ENCODE measurements around the gene IGFBP6.

Gene IGFBP6

DNA sequence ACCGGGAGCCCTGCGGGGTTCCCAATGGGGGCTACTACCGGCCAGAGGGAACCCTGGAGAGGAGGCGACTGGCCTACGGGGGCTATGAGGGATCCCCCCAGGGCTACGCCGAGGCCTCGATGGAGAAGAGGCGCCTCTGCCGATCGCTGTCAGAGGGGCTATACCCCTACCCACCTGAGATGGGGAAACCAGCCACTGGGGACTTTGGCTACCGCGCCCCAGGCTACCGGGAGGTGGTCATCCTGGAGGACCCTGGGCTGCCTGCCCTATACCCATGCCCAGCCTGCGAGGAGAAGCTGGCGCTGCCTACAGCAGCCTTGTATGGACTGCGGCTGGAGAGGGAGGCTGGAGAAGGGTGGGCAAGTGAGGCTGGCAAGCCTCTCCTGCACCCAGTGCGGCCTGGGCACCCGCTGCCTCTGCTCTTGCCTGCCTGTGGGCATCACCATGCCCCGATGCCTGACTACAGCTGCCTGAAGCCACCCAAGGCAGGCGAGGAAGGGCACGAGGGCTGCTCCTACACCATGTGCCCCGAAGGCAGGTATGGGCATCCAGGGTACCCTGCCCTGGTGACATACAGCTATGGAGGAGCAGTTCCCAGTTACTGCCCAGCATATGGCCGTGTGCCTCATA, 37.9 kb upstream of the IGFBP6 start:
- no peak for DNase-seq (ENCODE audit: low spot score)

DNA sequence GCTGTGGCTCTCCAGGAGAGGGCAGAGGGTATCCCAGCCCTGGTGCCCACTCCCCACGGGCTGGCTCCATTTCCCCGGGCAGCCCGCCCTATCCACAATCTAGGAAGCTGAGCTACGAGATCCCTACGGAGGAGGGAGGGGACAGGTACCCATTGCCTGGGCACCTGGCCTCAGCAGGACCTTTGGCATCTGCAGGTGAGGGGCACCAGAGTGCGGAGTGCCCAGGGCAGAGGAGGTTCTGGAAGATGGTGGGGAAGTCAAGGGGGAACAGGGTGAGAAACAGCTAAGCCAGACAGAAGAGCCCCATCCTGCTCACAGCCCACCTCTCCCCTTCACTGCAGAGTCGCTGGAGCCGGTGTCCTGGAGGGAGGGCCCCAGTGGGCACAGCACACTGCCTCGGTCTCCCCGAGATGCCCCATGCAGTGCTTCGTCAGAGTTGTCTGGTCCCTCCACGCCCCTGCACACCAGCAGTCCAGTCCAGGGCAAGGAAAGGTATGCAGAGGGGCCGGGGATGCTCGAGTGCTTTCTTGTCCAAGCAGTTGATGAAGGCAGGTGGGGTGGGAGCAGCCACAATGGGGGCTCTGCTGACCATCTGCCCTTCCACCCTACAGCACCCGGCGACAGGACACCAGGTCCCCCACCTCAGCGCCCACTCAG, 37.3 kb upstream of the IGFBP6 start:
- DNase-seq (ENCODE audit: low spot score), result no peak

DNA sequence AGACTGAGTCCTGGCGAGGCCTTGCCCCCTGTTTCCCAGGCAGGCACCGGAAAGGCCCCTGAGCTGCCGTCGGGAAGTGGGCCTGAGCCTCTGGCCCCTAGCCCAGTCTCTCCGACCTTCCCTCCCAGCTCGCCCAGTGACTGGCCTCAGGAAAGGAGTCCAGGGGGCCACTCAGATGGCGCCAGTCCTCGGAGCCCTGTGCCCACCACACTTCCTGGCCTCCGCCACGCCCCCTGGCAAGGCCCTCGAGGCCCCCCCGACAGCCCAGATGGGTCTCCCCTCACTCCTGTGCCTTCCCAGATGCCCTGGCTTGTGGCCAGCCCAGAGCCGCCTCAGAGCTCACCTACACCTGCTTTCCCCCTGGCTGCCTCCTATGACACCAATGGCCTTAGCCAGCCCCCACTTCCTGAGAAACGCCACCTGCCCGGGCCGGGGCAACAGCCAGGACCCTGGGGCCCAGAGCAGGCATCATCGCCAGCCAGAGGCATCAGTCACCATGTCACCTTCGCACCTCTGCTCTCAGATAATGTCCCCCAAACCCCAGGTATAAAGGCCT, 36.7 kb upstream of the IGFBP6 start:
- no peak for DNase-seq (ENCODE audit: low spot score)

DNA sequence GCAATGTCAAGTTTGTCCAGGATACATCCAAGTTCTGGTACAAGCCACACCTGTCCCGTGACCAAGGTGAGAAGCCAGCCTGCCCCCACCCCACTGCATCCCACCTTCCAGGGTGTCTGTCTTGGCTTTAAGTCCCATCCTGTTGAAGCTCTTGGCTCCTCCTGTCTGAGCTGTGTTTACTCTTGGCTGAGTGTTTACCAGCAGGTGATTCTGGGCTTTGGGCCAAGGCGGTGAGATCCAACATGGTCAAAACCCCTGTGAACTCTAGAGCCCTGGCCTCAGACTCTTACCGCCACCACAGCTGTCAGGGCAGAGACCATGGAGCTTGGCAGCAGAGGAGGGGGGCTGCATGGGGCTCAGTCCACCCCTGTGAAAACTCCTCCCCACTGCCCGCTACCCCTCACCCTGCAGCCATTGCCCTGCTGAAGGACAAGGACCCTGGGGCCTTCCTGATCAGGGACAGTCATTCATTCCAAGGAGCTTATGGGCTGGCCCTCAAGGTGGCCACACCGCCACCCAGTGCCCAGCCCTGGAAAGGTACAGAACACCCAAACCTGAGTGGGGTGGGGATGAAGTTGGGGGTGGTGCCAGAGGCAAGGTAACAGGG, 36.0 kb upstream of the IGFBP6 start:
- no peak for DNase-seq (ENCODE audit: low spot score)

DNA sequence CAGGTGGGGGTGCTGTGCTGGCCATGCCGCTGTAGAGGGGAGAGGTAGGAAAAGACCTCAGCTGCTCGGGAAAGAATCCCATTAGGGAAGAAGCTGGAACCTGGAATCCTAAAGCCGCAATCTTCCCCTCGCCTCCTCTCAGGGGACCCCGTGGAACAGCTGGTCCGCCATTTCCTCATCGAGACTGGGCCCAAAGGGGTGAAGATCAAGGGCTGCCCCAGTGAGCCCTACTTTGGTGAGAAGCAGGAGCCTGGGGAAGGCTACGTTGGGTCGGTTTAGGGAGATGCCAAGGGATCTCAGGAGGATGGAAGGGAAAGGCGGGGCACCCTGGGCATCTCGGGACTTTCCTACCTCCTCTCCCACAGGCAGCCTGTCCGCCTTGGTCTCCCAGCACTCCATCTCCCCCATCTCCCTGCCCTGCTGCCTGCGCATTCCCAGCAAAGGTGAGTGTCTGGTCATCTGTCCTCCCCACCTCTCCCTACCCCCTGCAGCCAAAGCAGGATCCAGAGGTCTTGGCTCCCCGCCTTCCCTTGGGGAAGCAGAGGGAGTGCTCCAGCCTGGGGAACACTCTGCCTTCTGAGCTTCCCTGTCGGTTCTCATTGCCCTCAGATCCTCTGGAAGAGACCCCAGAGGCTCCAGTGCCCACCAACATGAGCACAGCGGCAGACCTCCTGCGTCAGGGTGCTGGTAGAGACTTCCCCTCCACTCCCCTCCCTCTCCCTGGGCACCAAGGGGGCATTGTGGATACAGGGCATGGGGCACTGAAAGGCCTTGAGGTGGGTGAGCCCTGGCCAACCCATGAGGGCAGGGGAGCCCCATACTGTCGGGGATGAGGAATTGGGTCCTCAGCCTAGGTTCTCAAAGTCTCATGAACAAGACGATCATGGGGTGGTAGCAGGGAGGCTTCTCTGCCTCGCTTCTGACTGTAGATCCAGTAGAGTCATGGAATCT, 35.2 kb upstream of the IGFBP6 start:
- DNase-seq (ENCODE audit: low spot score), result no peak

DNA sequence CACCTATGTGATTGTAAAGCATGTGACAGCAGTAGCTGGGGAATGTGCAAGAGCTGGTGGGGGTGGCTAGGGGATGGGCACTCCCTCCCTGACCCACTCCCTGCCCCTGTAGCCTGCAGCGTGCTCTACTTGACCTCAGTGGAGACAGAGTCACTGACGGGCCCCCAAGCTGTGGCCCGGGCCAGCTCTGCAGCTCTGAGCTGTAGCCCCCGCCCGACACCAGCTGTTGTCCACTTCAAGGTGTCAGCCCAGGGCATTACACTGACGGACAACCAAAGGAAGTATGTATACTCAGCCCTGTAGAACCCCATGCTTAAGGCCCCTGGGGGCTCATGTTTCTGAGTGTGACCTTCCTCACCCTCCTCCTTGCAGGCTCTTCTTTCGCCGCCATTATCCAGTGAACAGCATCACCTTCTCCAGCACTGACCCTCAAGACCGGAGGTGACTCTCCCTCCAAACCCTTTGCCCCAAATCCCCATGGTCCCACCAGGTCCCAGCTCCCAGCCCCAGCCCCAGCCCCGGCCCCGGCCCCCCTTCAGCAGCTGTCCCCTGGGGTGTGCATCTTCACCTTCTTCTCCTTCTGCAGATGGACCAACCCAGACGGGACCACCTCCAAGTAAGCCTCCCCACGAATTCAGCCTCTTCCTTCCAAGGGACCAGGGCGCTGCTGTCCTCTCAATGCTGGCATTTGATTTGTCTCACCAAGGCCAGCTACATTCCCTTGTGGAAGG, 34.3 kb upstream of the IGFBP6 start:
- DNase-seq (ENCODE audit: low spot score), result no peak

DNA sequence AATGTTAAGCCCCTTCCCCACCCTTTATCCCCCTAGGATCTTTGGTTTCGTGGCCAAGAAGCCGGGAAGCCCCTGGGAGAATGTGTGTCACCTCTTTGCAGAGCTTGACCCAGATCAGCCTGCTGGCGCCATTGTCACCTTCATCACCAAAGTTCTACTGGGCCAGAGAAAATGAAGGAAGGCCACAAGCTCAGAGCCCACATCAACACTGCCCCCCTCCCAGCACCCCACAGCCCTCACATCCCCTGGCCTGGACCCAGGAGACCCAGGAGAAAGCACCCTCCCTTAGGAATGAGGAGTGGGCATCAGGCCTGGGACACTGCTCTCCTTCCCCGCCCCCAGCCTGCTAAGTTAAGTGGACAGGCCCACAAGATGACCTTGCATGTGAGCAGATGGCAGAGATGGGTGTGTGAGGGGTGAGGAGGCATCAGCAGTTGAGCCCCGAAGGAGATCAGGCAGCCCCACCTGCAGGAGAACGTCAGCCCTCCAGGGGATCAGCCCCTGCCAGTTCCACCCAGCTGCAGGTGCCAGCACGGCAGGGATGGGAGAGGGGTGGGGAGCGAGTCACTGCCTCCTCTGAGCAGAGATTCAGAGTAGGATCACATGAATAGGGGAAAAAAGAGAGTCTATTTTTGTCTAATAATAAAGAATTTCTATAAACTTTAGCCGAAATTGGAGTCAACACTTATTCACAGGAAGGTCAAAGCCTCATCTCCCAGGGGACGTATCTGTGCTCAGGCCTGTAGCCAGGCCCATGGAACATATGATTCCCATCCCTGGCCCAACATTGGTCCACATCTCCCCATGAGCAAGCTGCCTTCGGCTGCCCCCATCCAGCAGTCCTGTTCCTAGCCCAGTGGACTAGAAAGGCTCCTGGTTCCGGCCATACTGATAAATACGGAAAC, 33.5 kb upstream of the IGFBP6 start:
- DNase-seq (ENCODE audit: low spot score), result no peak

DNA sequence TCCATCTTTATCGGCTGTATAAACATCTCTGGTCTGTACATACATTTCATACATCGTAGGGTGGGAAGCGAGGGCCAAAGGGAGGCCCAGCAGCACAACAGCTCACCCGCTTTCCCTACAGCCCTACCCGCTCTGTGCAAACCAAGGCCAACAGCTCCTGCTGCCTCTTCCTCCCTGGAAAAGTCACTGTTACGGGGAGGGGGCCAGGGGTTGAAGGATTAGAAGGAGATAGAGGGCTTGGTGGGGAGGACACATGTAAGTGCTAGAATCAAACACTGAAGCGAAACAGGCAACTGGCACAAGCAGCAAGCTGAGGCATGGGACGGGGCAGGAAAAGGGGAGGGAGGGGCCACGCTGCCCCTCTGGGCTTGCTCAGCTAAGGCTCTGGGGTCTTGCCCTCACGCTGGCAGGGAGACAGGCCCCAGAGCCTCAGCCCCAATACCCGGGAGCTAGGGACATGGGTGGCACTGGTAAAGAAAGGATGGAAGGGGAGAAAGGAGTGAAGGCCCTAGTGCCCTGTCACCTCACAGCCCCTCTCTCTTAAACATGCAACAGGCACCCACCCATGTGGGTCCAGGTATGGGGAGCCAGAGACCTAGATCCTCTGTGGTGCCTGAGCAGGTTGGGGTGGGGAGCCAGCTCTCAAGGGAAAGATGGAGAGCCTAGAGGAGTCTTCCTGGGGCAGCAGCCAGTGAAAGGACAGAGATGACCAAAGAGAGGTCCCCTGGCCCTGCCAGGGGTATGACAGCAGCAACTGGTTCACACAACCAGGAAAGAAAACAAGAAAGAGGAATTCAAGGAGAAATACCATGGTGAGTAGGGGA, 32.6 kb upstream of the IGFBP6 start:
- no peak for DNase-seq (ENCODE audit: low spot score)

DNA sequence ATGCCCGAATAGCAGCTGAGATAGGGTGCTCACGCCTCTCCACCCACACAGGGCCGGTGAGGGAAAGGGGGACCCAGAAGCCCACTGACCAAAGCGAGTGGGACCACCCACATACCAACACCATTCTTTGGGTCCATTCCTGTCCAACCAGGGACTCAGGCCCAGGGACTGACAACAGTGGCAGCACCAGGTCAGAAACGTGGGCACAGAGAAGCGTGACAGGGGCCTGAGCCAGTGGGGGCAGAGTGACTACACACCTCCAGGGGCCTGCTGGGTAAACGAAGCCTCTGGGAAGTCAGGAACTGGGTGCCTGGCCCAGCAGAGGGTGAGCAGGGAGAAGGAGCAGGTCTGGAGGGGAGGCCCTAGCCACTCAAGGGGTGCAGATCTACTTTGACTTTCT, 32.0 kb upstream of the IGFBP6 start:
- DNase-seq (ENCODE audit: low spot score), result no peak

DNA sequence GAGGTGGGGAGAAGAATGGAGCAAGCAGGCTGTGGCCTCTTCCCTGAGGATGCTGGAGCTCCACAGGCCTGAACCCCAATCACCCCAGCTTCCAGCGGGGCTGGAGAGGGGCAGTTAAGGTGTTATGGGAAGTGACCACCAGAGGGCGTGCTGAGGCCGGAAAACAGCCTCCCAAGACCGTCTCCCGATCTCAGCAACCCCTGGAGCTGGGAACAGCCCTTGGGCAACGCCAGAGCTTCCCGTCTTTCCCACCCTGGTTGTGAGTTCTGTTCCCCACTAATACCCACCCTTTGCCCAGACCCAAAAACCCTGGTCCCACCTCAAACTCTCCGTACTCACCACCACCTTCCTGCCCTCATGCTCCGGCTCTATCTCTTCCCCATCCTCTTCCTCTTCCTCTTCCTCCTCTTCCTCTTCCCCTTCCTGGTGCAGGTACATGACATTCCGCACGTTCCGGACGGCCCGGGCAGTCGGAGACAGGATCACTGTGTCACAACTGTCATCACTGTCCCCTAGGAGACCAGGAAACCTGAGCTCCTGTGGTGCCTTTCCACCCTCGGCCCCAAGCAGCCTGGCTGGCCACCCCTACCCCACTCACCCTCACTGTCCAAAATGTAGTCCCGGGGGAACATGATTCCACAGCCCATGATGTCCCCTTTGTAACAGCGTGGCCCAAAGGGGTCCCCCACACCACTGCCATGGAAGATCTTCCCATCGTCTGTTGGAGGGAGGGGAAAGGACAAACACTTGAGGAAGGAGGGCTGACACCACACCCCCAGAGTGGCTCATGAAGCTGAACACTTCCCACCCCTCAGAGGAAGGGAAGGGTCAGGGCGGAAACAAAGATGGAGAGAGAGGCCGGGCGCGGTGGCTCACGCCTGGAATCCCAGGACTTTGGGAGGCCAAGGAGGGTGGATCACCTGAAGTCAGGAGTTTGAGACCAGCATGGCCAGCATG, 31.2 kb upstream of the IGFBP6 start:
- peak; percentile 87 for DNase-seq (ENCODE audit: low spot score)

DNA sequence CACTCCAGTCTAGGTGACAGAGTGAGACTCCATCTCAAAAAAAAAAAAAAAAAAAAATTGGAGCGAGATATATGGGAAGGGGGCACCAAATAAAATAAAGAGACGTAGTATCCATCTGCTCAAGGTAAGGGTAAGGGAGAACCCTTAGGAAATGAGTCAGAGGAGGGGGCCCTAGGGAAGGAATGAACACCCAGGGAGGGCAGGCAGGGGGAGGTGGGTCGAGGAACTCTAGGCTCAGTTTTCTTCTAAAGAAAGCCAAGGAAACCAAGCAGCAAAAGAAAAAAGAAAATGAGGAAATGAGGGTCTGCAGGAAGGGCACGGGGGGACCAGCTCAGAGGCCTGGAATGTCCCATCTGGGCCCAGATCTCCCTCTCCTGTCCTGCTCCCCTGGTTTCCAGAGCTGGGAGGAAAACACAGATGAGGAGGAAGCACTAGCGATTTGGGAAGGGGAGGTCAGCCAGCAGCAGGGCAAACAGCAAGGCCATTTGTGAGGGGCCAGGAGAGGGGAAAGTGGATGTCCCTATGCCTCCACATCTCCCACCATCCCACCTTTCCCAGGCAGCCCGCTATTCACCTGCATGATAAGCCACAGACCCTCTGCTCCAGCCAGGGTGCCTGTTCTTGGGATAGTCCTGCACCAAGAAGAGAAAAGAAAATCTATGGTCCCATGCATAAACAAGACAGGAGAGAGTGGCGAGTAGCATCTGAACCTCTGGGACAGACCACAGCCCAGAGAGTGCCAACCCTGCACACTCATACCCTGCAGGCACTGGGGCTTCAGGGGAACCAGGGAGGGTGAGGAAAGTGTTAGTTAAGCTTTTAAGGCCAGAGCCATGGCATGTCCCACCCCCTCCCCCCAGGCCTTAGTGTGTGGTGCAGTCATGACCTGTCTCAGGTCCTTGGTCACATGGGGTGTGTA, 30.1 kb upstream of the IGFBP6 start:
- no peak for DNase-seq (ENCODE audit: low spot score)

DNA sequence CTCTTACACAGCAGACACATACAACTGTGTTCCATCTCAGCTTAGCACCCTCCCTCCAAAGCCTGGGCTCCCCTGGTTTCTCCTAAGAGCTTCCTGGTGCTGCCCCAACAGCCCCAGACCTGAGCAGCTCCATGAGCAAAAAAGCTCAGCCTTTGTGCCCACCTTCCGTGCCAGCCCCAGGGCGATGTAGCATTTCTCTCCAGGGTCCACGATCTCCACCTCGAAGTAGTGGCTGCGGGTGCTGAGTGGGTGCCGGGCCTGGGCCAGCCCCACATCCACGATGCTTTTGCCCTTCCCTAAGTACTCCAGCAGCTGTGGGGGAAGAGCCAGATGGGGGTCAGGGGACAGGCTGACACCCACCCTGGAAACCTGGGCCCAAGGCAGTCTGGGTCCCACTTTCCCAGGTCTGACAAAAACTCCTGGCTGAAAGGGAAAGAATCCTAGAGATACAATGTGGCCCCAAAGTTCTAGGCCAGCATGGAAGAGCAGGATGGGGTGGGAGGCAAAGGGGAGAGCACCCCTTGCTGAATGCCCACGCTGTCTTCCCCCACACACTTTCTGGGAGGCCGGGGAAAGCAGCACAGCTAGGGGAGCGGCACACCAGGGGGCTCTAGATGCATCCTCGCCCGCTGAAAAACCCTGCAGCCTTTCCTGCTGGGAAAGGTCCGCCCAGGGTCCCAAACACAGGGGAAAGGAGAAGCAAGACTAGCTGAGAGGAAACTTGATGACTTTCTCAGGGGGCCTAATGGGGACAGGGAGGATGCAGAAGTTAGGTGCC, 29.3 kb upstream of the IGFBP6 start:
- DNase-seq (ENCODE audit: low spot score), result no peak

DNA sequence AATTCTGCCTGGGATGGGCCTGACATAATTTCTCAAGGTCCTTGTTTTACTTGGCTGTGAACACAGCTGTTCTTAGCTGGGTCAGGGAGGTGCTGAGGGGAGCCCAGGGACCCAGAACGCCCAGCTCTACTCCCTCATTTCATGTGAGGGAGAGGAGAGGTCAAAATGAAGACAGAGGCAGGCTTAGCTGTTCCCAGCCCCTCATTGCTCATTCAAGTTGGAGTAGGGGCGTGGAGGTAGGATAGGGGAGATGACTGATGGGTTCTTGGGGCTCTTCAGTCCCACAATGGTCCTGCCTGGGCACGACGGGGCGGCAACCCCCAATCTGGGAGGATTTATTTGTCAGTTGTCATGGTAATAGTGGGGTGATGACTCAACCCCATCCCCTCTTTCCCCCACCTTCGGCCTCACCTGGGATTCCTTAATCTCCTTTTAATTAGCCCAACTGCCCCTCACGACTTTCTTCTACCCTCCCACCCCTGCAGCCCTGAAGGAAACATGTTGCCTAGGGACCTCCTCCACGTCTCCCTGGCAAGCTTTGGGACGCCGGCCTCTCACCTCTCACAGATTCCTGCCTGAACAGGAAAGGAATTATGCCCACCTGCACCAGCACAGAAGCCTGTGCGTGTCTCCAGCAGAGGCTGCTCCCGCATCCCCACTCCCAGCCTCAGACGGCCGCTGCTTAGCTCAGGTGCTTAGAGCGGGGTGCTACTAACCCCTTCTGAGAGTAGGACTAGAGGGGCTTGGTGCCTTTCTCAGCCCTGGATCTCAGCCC, 28.5 kb upstream of the IGFBP6 start:
- DNase-seq (ENCODE audit: low spot score), result no peak

DNA sequence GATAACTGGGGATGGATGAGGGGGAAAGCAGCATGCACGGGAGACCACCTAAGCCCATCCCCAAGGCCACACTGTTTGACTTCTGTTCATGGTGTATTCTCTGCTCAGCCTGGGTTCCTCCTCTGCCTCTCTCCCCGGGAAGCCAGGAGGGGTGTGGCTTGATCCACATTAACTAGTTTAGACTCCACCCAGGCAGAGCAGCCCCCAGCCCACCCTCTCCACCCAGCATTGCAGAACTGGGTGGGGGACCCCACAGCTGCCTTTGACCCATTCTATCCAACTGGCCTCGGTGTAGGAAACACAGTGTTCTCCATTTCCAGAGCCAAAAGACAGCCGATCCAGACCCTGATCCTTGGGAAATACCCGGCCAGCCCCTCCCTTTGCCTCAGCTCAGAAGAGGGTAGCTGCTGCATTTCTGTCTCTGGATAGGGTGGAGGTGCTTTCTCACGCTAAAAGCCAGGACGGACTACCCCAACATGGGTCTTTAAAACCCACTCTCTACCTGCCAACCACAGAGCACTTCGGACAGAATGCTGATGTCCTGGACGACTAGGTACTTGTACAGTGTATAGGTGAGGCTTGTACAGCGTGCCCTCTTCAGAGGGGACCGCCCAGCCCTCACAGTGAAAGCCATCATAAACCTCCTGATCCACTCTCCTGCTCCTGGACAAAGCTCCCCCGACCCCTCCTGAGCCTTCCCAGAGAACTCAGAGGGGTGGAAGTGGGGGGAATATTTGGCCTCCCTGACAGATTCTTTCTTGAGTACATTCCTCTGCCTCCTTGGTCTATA, 27.7 kb upstream of the IGFBP6 start:
- no peak for DNase-seq (ENCODE audit: low spot score)

Measured in Ammon's horn (tissue), 1 donor.